Measurements from ENCODE around the gene ALKBH8. TPM values are rescaled to one million over a fixed set of nuclear protein-coding genes. Genes with fewer than 3 reads are reported as not detected.
"Not testable (repeated sequence)": the region's sequence is repeated elsewhere in the genome, so short reads cannot be mapped to it uniquely, and the experiment has no call there.

Gene ALKBH8
- total RNA-seq, 1 experiment from 2014 or later, result 10.0 TPM

- DNase-seq (ENCODE audit: low read depth), result not testable (repeated sequence)
These were observed 13.6 kb upstream of the ALKBH8 start for GRCh38 chr11:107579169-107579568.

DNA sequence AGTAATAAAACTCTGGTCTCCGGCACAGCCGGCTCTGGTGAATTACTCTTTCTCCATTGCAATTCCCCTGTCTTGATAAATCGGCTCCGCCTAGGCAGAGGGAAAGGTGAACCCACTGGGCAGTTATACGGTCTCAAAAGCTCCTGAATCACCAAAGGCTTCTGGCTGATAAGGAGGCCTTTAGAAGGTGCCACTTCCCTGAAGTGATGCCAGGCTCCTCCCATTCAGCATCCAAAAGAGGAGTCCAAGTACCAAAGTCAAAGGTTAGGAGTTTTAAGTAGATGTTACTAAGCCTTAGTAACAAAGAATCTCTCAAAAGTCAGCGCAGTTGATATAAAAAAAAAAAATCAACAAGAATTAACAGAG lies 11.8 kb upstream of the ALKBH8 start:
- no peak for DNase-seq (ENCODE audit: low read depth)

DNA sequence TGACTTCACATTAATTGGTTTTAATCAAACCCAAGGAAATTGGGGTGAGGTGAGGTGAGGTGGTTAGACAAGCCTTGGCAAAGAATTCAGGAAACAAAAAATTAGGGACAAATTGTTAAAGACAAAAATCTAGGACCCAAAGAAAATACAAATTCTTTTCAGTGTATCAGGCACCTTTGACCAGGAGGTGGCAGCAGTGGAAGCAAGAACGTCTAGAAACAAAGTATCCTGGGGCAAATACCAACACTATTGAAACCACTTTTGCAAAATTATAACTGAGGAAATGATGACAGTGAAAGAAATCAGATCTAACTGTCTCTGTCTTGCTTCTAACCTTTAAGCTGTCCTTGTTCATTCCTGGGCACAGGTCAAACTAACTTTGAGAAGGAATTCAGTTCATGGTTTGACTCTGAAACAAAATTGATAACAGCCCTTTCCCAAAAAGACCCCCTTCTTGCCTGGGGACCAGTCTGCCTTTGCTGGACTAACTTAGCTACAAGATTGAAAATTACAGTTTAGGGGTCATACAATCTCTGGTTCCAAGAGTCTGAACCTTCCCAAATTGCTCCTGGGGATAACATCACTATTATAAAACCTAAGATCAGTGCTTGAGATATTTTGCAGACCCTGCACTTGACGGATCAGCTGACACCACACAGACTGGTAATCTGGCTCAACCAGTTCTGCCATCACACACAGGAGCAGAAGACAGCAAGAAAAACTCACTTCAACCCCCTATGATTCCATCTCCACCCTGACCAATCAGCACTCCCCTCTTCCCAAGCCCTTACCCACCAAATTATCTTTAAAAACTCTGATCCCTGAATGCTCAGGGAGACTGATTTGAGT lies 11.2 kb upstream of the ALKBH8 start:
- peak; percentile 60 for DNase-seq (ENCODE audit: low read depth)

- DNase-seq (ENCODE audit: low read depth), result no peak
These were observed 7.9 kb upstream of the ALKBH8 start for GRCh38 chr11:107573438-107573837.

GRCh38 chr11:107570015-107570414 lies 4.5 kb upstream of the ALKBH8 start:
- DNase-seq (ENCODE audit: low read depth), result no peak

GRCh38 chr11:107567739-107568335 lies 2.3 kb upstream of the ALKBH8 start:
- DNase-seq (ENCODE audit: low read depth), result no peak

GRCh38 chr11:107566569-107566968 lies 1.0 kb upstream of the ALKBH8 start:
- DNase-seq (ENCODE audit: low read depth), result no peak

DNA sequence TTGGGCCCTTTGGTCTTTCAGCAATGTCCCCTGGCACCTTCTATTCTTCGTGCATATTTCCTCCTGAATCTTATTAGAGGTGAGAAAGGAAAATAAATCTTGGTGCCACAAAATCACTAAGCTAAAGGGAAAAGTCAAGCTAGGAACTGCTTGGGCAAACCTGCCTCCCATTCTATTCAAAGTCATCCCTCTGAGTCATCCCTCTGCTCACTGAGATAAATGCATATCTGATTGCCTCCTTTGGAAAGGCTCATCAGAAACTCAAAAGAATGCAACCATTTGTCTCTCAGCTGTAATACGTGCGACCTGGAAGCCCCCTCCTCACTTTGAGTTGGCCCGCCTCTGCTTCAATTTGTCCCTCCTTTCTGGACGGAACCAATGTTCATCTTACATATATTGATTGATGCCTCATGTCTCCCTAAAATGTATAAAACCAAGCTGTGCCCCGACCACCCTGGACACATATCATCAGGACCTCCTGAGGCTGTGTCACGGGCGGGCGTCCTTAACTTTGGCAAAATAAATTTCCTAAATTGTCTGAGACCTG lies 493 bp upstream of the ALKBH8 start:
- peak; percentile 44 for DNase-seq (ENCODE audit: low read depth)

- DNase-seq (ENCODE audit: low read depth), result no peak
These were observed 687 bp downstream of the ALKBH8 start for GRCh38 chr11:107564877-107565218.

- DNase-seq (ENCODE audit: low read depth), result peak; percentile 74
These were observed 1.8 kb downstream of the ALKBH8 start for GRCh38 chr11:107563702-107564101.

DNA sequence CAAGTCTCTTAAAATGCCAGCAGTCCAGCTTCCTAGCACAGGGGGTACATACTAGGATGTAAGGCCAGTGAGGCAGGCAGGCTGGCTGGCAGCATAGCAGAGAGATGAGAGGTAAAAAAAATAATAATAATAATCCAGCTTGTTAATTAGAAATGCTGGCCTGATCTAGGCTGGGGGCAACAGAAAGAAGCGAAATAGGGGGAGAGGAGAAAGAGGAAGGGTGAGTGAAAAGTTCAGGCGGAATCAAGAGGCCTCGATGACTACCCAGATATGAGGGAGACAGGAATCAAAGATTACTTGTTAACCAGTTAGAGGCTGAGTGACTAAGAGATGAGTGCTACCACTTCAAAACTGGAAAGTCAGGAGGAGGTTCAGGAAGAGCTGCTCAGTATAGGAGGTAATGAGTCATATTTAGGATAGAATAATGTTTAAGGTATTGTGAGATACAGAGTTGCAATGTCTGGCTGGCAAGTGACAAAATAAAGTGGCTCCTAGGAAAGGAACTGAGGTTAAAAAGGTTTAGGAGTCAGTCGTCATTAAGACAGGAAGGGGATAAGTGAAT lies 2.8 kb downstream of the ALKBH8 start:
- DNase-seq (ENCODE audit: low read depth), result peak; percentile 89

GRCh38 chr11:107561688-107562087 lies 3.8 kb downstream of the ALKBH8 start:
- DNase-seq (ENCODE audit: low read depth), result peak; percentile 86

GRCh38 chr11:107550304-107550703 lies 15.2 kb downstream of the ALKBH8 start:
- DNase-seq (ENCODE audit: low read depth), result no peak

DNA sequence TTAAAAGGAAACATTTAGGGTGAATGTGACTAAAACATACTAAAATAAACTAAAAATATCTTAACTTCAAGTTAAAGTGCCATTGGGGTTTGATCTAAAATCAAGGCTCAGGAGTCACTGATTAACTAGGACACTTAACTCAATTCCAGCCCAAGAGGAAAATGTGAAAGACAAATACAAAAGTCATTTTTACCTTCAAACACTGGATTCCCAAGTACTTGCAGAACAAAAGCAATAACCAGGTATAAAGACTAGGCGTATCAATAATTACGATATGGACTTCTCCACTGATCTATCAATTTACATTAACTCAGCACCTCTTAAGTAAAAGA lies 15.6 kb downstream of the ALKBH8 start:
- no peak for DNase-seq (ENCODE audit: low read depth)

- peak; percentile 59 for DNase-seq (ENCODE audit: low read depth)
These were observed 16.1 kb downstream of the ALKBH8 start for GRCh38 chr11:107549253-107549953.

DNA sequence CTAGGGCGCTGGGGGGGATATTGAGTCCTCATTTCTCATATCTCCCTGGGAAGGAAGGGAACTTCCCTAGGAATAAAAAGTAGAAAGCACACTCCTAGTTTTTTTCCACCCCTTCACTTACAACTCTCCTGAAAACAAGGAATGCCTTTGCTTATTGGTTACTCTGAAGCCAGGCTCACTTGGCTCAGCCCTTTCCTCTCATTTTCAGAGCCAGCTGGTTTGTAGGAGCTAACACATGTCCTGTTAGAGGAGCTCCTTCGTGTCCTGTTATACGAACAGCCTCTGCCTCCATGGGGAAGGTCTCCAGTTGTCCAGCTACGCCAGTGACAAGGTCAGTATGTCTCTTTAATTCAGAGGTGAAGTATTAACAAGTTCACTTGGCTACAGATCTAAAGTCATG lies 17.6 kb downstream of the ALKBH8 start:
- no peak for DNase-seq (ENCODE audit: low read depth)

GRCh38 chr11:107545101-107545514 lies 20.4 kb downstream of the ALKBH8 start:
- DNase-seq (ENCODE audit: low read depth), result peak; percentile 89

GRCh38 chr11:107538821-107539220 lies 26.7 kb downstream of the ALKBH8 start:
- DNase-seq (ENCODE audit: low read depth), result no peak

DNA sequence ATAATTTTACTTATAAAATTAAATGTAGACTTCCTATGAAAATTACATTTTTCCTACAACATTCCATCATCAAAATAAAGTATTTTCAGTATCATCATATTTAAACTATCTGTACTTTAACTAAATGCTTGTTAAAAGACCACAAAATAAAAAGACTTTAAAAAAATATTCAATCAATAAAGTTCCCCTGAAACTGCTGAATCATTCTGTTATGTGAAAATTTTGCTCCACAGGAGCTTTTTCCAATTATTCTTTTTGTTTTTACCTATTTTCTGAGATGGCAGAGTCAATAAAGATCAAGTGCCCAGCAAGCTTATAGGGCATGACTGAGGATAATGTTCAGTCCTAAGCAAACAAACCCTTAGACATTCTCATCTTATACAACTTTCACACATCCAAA lies 27.3 kb downstream of the ALKBH8 start:
- no peak for DNase-seq (ENCODE audit: low read depth)

GRCh38 chr11:107537155-107537554 lies 28.4 kb downstream of the ALKBH8 start:
- not testable (repeated sequence) for DNase-seq (ENCODE audit: low read depth)

GRCh38 chr11:107526197-107526596 lies 39.3 kb downstream of the ALKBH8 start:
- no peak for DNase-seq (ENCODE audit: low read depth)

GRCh38 chr11:107508858-107509244 lies 56.7 kb downstream of the ALKBH8 start:
- no peak for DNase-seq (ENCODE audit: low read depth)

All from M059J (cell line).